Trophoblast cell (in vitro differentiated cells and primary cell): Measurements from ENCODE around the gene UBR4.
A peak's percentile ranks its signal among the peaks of the same experiment; 100 is the strongest.

Experiments used
- DNase-seq, 2 donors: peaks; one replicate each; pipeline ENCODE4 v3.0.0-alpha.2; 2016
- H2AFZ ChIP-seq: 2 replicates; pipeline ENCODE4 v1.6.1; 2013; ENCODE audit warnings: low read length, moderate library complexity, mild to moderate bottlenecking; ENCODE audit not compliant: insufficient read depth, poor library complexity
- H2AK5ac ChIP-seq: 2 replicates; pipeline ENCODE4 v1.6.1; 2013; ENCODE audit warnings: mild to moderate bottlenecking, low read length
- H2BK120ac ChIP-seq: 2 replicates; pipeline ENCODE4 v1.6.1; 2013; ENCODE audit warnings: low read length, mild to moderate bottlenecking, moderate library complexity; ENCODE audit not compliant: insufficient read depth, poor library complexity
- H2BK12ac ChIP-seq: 2 replicates; pipeline ENCODE4 v1.6.1; 2013; ENCODE audit warnings: mild to moderate bottlenecking, low read length, moderate library complexity
- H2BK5ac ChIP-seq: 2 replicates; pipeline ENCODE4 v1.6.1; 2013; ENCODE audit warnings: low read length, low read depth, moderate library complexity, mild to moderate bottlenecking; ENCODE audit not compliant: poor library complexity
- H3K14ac ChIP-seq: 2 replicates; pipeline ENCODE4 v1.6.1; 2013; ENCODE audit warnings: mild to moderate bottlenecking, low read length
- H3K18ac ChIP-seq: 2 replicates; pipeline ENCODE4 v1.6.1; 2013; ENCODE audit warnings: mild to moderate bottlenecking, low read length
- H3K23ac ChIP-seq: 2 replicates; pipeline ENCODE4 v1.6.1; 2013; ENCODE audit warnings: low read length
- H3K27ac ChIP-seq: 2 replicates; pipeline ENCODE4 v1.5.1; 2013; ENCODE audit warnings: low read depth, mild to moderate bottlenecking, inconsistent platforms, low read length, moderate library complexity
- H3K27me3 ChIP-seq: 2 replicates; pipeline ENCODE4 v1.6.1; 2013; ENCODE audit warnings: inconsistent platforms, mild to moderate bottlenecking, low read length, moderate library complexity; ENCODE audit not compliant: insufficient read depth
- H3K36me3 ChIP-seq, 2 experiments: 1 replicate in 1 of 2; 2 replicates in 1 of 2; pipeline ENCODE4 v1.6.1; 2013; ENCODE audit warnings: low read length in 2 of 2, mild to moderate bottlenecking in 2 of 2, moderate library complexity in 1 of 2; ENCODE audit not compliant: insufficient read depth in 2 of 2, control insufficient read depth in 1 of 2
- H3K4ac ChIP-seq: 2 replicates; pipeline ENCODE4 v1.6.1; 2013; ENCODE audit warnings: low read depth, mild to moderate bottlenecking, low read length, moderate library complexity
- H3K4me1 ChIP-seq, 2 experiments: 1 replicate in 1 of 2; 2 replicates in 1 of 2; pipeline ENCODE4 v1.6.1; 2013; ENCODE audit warnings: low read length in 2 of 2, mild to moderate bottlenecking in 2 of 2, moderate library complexity in 1 of 2; ENCODE audit not compliant: insufficient read depth in 2 of 2, control insufficient read depth in 1 of 2
- H3K4me2 ChIP-seq: 2 replicates; pipeline ENCODE4 v1.6.1; 2013; ENCODE audit warnings: inconsistent platforms, mild to moderate bottlenecking, low read length, moderate library complexity
- H3K4me3 ChIP-seq: 2 replicates; pipeline ENCODE4 v1.5.1; 2013; ENCODE audit warnings: mild to moderate bottlenecking, low read depth, low read length, inconsistent platforms
- H3K79me1 ChIP-seq: one replicate; pipeline ENCODE4 v1.6.1; 2013; ENCODE audit warnings: low read length
- H3K79me2 ChIP-seq: 2 replicates; pipeline ENCODE4 v1.6.1; 2013; ENCODE audit warnings: low read length, mild to moderate bottlenecking; ENCODE audit not compliant: control insufficient read depth, insufficient read depth, poor library complexity
- H3K9ac ChIP-seq: 2 replicates; pipeline ENCODE4 v1.6.1; 2013; ENCODE audit warnings: mild to moderate bottlenecking, low read length
- H3K9me3 ChIP-seq: 2 replicates; pipeline ENCODE4 v1.6.1; 2013; ENCODE audit warnings: low read depth, mild to moderate bottlenecking, control low read depth, inconsistent platforms, low read length; ENCODE audit not compliant: insufficient read depth
- H4K12ac ChIP-seq: 2 replicates; pipeline ENCODE4 v1.6.1; 2013; ENCODE audit warnings: low read depth, mild to moderate bottlenecking, low read length, moderate library complexity
- H4K8ac ChIP-seq: 2 replicates; pipeline ENCODE4 v1.6.1; 2013; ENCODE audit warnings: low read depth, mild to moderate bottlenecking, low read length, moderate library complexity
- H4K91ac ChIP-seq: one replicate; pipeline ENCODE4 v1.6.1; 2013; ENCODE audit warnings: low read depth, mild to moderate bottlenecking, low read length, moderate library complexity
- WGBS: extraction: QIAGEN DNeasy Blood & Tissue Kit; methylation state at CpG from one replicate; pipeline ENCODE4 v1.1.7; 2013; ENCODE audit warnings: missing lambda C conversion rate; ENCODE audit not compliant: insufficient read length, insufficient coverage; ENCODE audit errors: extremely low coverage; 5-methylcytosine and 5-hydroxymethylcytosine counted together

Gene UBR4

GRCh38 chr1:19057784-19058475, 152.1 kb downstream of the UBR4 start:
- H2AK5ac ChIP-seq: no peak overlapping the region
- H3K79me2 ChIP-seq: no peaks in the 10 kb centered on the region
- H4K8ac ChIP-seq: no peak overlapping the region
- no CpG with 5 or more reads among the region's 15 CpGs for WGBS
- H3K9ac ChIP-seq: no peak overlapping the region
- H3K79me1 ChIP-seq: no peaks in the 10 kb centered on the region
- H4K12ac ChIP-seq: no peak overlapping the region
- H4K91ac ChIP-seq: no peak overlapping the region
- no peak overlapping the region for H3K27ac ChIP-seq
- peaks cover 3% of the 10 kb centered on the region in 2 experiments for H3K4me1 ChIP-seq
- no peak overlapping the region for H3K18ac ChIP-seq
- no peak overlapping the region for H3K23ac ChIP-seq
- no peak overlapping the region for H2BK5ac ChIP-seq
- H3K4ac ChIP-seq: no peak overlapping the region
- no peaks in the 10 kb centered on the region for H3K36me3 ChIP-seq
- no peak overlapping the region for H2BK120ac ChIP-seq
- peaks cover 2% of the 10 kb centered on the region for H3K9me3 ChIP-seq
- no peak overlapping the region for H3K4me2 ChIP-seq
- no peak overlapping the region for H2AFZ ChIP-seq
- no peak for DNase-seq
- H2BK12ac ChIP-seq: no peak overlapping the region
- H3K4me3 ChIP-seq: no peak overlapping the region
- no peaks in the 10 kb centered on the region for H3K27me3 ChIP-seq
- no peak overlapping the region for H3K14ac ChIP-seq

GRCh38 chr1:19057182-19057779, 152.8 kb downstream of the UBR4 start:
- H2AFZ ChIP-seq: no peak overlapping the region
- no peak overlapping the region for H3K4me2 ChIP-seq
- H3K23ac ChIP-seq: no peak overlapping the region
- H3K27me3 ChIP-seq: no peaks in the 10 kb centered on the region
- no CpG with 5 or more reads among the region's 14 CpGs for WGBS
- H3K4ac ChIP-seq: no peak overlapping the region
- H2BK12ac ChIP-seq: no peak overlapping the region
- H3K27ac ChIP-seq: no peak overlapping the region
- peaks cover 3% of the 10 kb centered on the region for H3K79me1 ChIP-seq
- no peak overlapping the region for H4K8ac ChIP-seq
- H3K9ac ChIP-seq: no peak overlapping the region
- H3K79me2 ChIP-seq: no peaks in the 10 kb centered on the region
- H3K18ac ChIP-seq: no peak overlapping the region
- no peaks in the 10 kb centered on the region for H3K36me3 ChIP-seq
- H3K9me3 ChIP-seq: no peaks in the 10 kb centered on the region
- H3K4me3 ChIP-seq: no peak overlapping the region
- H3K4me1 ChIP-seq: peaks cover 7 to 8% of the 10 kb centered on the region in 2 experiments
- no peak overlapping the region for H2BK120ac ChIP-seq
- H4K91ac ChIP-seq: no peak overlapping the region
- DNase-seq: no peak
- no peak overlapping the region for H3K14ac ChIP-seq
- no peak overlapping the region for H2BK5ac ChIP-seq
- no peak overlapping the region for H4K12ac ChIP-seq
- no peak overlapping the region for H2AK5ac ChIP-seq

GRCh38 chr1:19055701-19056100, 154.4 kb downstream of the UBR4 start:
- no peak overlapping the region for H3K4me2 ChIP-seq
- no peak overlapping the region for H4K91ac ChIP-seq
- H2BK12ac ChIP-seq: no peak overlapping the region
- H2AK5ac ChIP-seq: no peak overlapping the region
- H3K9ac ChIP-seq: no peak overlapping the region
- H3K9me3 ChIP-seq: no peaks in the 10 kb centered on the region
- H3K4me3 ChIP-seq: no peak overlapping the region
- H3K79me2 ChIP-seq: no peaks in the 10 kb centered on the region
- H3K18ac ChIP-seq: no peak overlapping the region
- H2BK5ac ChIP-seq: no peak overlapping the region
- H3K23ac ChIP-seq: no peak overlapping the region
- H3K4me1 ChIP-seq: peaks cover 10 to 11% of the 10 kb centered on the region in 2 experiments
- no peak overlapping the region for H2AFZ ChIP-seq
- H2BK120ac ChIP-seq: no peak overlapping the region
- no peak for DNase-seq
- H3K14ac ChIP-seq: no peak overlapping the region
- H3K36me3 ChIP-seq: no peaks in the 10 kb centered on the region
- WGBS: no CpG with 5 or more reads among the region's 7 CpGs
- H3K79me1 ChIP-seq: peaks cover 3% of the 10 kb centered on the region
- H4K12ac ChIP-seq: no peak overlapping the region
- H3K4ac ChIP-seq: no peak overlapping the region
- no peak overlapping the region for H3K27ac ChIP-seq
- H3K27me3 ChIP-seq: no peaks in the 10 kb centered on the region
- H4K8ac ChIP-seq: no peak overlapping the region

GRCh38 chr1:19055001-19055400, 155.1 kb downstream of the UBR4 start:
- H3K4me1 ChIP-seq: peaks cover 10 to 11% of the 10 kb centered on the region in 2 experiments
- H3K4ac ChIP-seq: no peak overlapping the region
- H3K18ac ChIP-seq: no peak overlapping the region
- H3K27me3 ChIP-seq: no peaks in the 10 kb centered on the region
- no CpG with 5 or more reads among the region's 11 CpGs for WGBS
- peak overlapping the region; percentile 14 for H4K91ac ChIP-seq
- no peak overlapping the region for H3K27ac ChIP-seq
- H2AFZ ChIP-seq: no peak overlapping the region
- H2BK120ac ChIP-seq: no peak overlapping the region
- no peak overlapping the region for H3K14ac ChIP-seq
- H3K9me3 ChIP-seq: no peaks in the 10 kb centered on the region
- no peak overlapping the region for H3K9ac ChIP-seq
- H3K79me2 ChIP-seq: no peaks in the 10 kb centered on the region
- H3K36me3 ChIP-seq: no peaks in the 10 kb centered on the region
- H2BK12ac ChIP-seq: no peak overlapping the region
- H2AK5ac ChIP-seq: no peak overlapping the region
- H4K8ac ChIP-seq: no peak overlapping the region
- no peak for DNase-seq
- no peak overlapping the region for H3K4me2 ChIP-seq
- H3K23ac ChIP-seq: no peak overlapping the region
- H4K12ac ChIP-seq: no peak overlapping the region
- peaks cover 3% of the 10 kb centered on the region for H3K79me1 ChIP-seq
- no peak overlapping the region for H3K4me3 ChIP-seq
- no peak overlapping the region for H2BK5ac ChIP-seq
